ENCODE data around the gene SYK. TPM values are rescaled to one million over a fixed set of nuclear protein-coding genes. Genes with fewer than 3 reads are reported as not detected.

Gene SYK
- total RNA-seq, 4 donors from 2014 or later: 43.7 to 54.9 (median 47.9) TPM

- intact Hi-C loops (cut with DNase I): no loop called here
- Histone ChIP-seq H3K27me3 (no peaks in the 10 kb centered on the region), H3K36me3 (no peaks in the 10 kb centered on the region), H3K4me1 (peaks cover 0 to under 1% (median 0%) of the 10 kb centered on the region in 3 donors), H3K9me3 (no peaks in the 10 kb centered on the region), H3K27ac (no peak overlapping the region), H3K4me3 (no peak overlapping the region)
- WGBS, 2 donors: 84 to 91% methylated on average over 4 of the region's 4 CpGs
- DNase-seq: no peak
- TF ChIP-seq POLR2A (IDR thresholded peaks at IDR 0.05) (no peak), CTCF (IDR thresholded peaks at IDR 0.05) (no peak)
Observed at GRCh38 chr9:90929626-90930025, 128.0 kb downstream of the SYK start.

- peaks cover 0 to 9% (median 0%) of the 10 kb centered on the region in 3 donors for H3K4me1 ChIP-seq
- H3K9me3 ChIP-seq: no peaks in the 10 kb centered on the region
- H3K36me3 ChIP-seq: no peaks in the 10 kb centered on the region
- TF ChIP-seq CTCF (IDR thresholded peaks at IDR 0.05) (no peak), POLR2A (IDR thresholded peaks at IDR 0.05) (no peak)
- 83 to 88% methylated on average over 1 to 3 of the region's 3 CpGs for WGBS, 2 donors
- no peak overlapping the region for H3K27ac ChIP-seq
- DNase-seq: no peak
- intact Hi-C loops (cut with DNase I): no loop called here
- H3K4me3 ChIP-seq: no peak overlapping the region
- H3K27me3 ChIP-seq: no peaks in the 10 kb centered on the region
Observed at GRCh38 chr9:90933468-90933867, 131.8 kb downstream of the SYK start.

- H3K27me3 ChIP-seq: no peaks in the 10 kb centered on the region
- peaks cover 4 to 35% (median 5%) of the 10 kb centered on the region in 3 donors for H3K4me1 ChIP-seq
- H3K36me3 ChIP-seq: no peaks in the 10 kb centered on the region
- H3K27ac ChIP-seq: no peak overlapping the region
- DNase-seq: no peak
- intact Hi-C loops (cut with DNase I): no loop called here
- no peak overlapping the region for H3K4me3 ChIP-seq
- WGBS, 2 donors: 83 to 90% methylated on average over 2 to 3 of the region's 3 CpGs
- TF ChIP-seq CTCF (IDR thresholded peaks at IDR 0.05): no peak
- TF ChIP-seq POLR2A (IDR thresholded peaks at IDR 0.05): no peak
- no peaks in the 10 kb centered on the region for H3K9me3 ChIP-seq
Observed at GRCh38 chr9:90939351-90939750, 137.7 kb downstream of the SYK start.

- no peak for TF ChIP-seq POLR2A (IDR thresholded peaks at IDR 0.05)
- no peak for TF ChIP-seq CTCF (IDR thresholded peaks at IDR 0.05)
- DNase-seq: no peak
- no peaks in the 10 kb centered on the region for H3K27me3 ChIP-seq
- H3K27ac ChIP-seq: no peak overlapping the region
- WGBS, 2 donors: 71% methylated on average over 1 of the region's 1 CpG; no CpG with 5 or more reads in 1 of the 2 donors
- H3K36me3 ChIP-seq: no peaks in the 10 kb centered on the region
- peaks cover 4 to 35% (median 5%) of the 10 kb centered on the region in 3 donors for H3K4me1 ChIP-seq
- H3K9me3 ChIP-seq: no peaks in the 10 kb centered on the region
- intact Hi-C loops (cut with DNase I): no loop called here
- no peak overlapping the region for H3K4me3 ChIP-seq
Observed at GRCh38 chr9:90940280-90940679, 138.7 kb downstream of the SYK start.

GRCh38 chr9:90941661-90942060, 140.0 kb downstream of the SYK start:
- no peak overlapping the region for H3K4me3 ChIP-seq
- DNase-seq: no peak
- TF ChIP-seq POLR2A (IDR thresholded peaks at IDR 0.05) (no peak), CTCF (IDR thresholded peaks at IDR 0.05) (no peak)
- intact Hi-C loops (cut with DNase I): no loop called here
- peaks cover 4 to 40% (median 5%) of the 10 kb centered on the region in 3 donors for H3K4me1 ChIP-seq
- 86% methylated on average over 3 to 5 of the region's 5 CpGs for WGBS, 2 donors
- H3K36me3 ChIP-seq: no peaks in the 10 kb centered on the region
- no peak overlapping the region for H3K27ac ChIP-seq
- H3K9me3 ChIP-seq: no peaks in the 10 kb centered on the region
- peaks cover 0 to 5% (median 0%) of the 10 kb centered on the region in 4 donors for H3K27me3 ChIP-seq
